HG03103 (cell line): ENCODE measurements around the gene KRT33A.
"Not testable (repeated sequence)": the region's sequence is repeated elsewhere in the genome, so short reads cannot be mapped to it uniquely, and the experiment has no call there.

ENCODE experiments used
- ATAC-seq: cut with Tn5 transposase; IDR thresholded peaks from one replicate; pipeline ENCODE4 v1.9.1; 2021; ENCODE audit warnings: low read depth; ENCODE audit not compliant: unreplicated experiment

The KRT33A gene

GRCh38 chr17:41366070-41366469 lies 15.4 kb upstream of the KRT33A start:
- ATAC-seq, result no peak

- no peak for ATAC-seq
Observed at GRCh38 chr17:41363881-41364280, 13.3 kb upstream of the KRT33A start.

- ATAC-seq, result no peak
Observed at GRCh38 chr17:41360296-41360995, 9.8 kb upstream of the KRT33A start.

- no peak for ATAC-seq
Observed at GRCh38 chr17:41354536-41354935, 3.9 kb upstream of the KRT33A start.

- no peak for ATAC-seq
Observed at GRCh38 chr17:41352597-41353366, 2.2 kb upstream of the KRT33A start.

- no peak for ATAC-seq
Observed at GRCh38 chr17:41351177-41351576, 549 bp upstream of the KRT33A start.

GRCh38 chr17:41347869-41348760 lies 2.5 kb downstream of the KRT33A start:
- ATAC-seq, result no peak

GRCh38 chr17:41346421-41346820 lies 4.2 kb downstream of the KRT33A start:
- ATAC-seq, result not testable (repeated sequence)

- no peak for ATAC-seq
Observed at GRCh38 chr17:41345992-41346391, 4.6 kb downstream of the KRT33A start.

- ATAC-seq, result no peak
Observed at GRCh38 chr17:41343029-41343428, 7.6 kb downstream of the KRT33A start.

GRCh38 chr17:41340934-41341861 lies 9.4 kb downstream of the KRT33A start:
- ATAC-seq, result no peak

GRCh38 chr17:41340494-41340893 lies 10.1 kb downstream of the KRT33A start:
- ATAC-seq, result no peak

- no peak for ATAC-seq
Observed at GRCh38 chr17:41339571-41340172, 11.0 kb downstream of the KRT33A start.

GRCh38 chr17:41338961-41339485 lies 11.6 kb downstream of the KRT33A start:
- ATAC-seq, result no peak

GRCh38 chr17:41335747-41336146 lies 14.9 kb downstream of the KRT33A start:
- ATAC-seq, result no peak

- ATAC-seq, result no peak
Observed at GRCh38 chr17:41334385-41335305, 16.0 kb downstream of the KRT33A start.

GRCh38 chr17:41333836-41334235 lies 16.8 kb downstream of the KRT33A start:
- ATAC-seq, result no peak

- ATAC-seq, result no peak
Observed at GRCh38 chr17:41333098-41333497, 17.5 kb downstream of the KRT33A start.
